HCT116 (cell line): Measurements from ENCODE around the gene LRRK2. TPM values are rescaled to one million over a fixed set of nuclear protein-coding genes. Genes with fewer than 3 reads are reported as not detected.

Experiments used
- ATAC-seq: fragments of 200-7000 bp; cut with Tn5 transposase; 2 replicates; pipeline ENCODE4 v1.9.1; 2020; ENCODE audit warnings: mild to moderate bottlenecking, moderate library complexity
- BruUV-seq: library from RNA; stranded (reverse); fragments of 400-500 nt; replicated peaks from 2 replicates; lab custom pipeline; 2021; lab: Mats Ljungman, UMichigan
- CTCF ChIA-PET: fragments of 300-600 bp; sonication (Branson Sonifier 250); formaldehyde crosslinking; loops from one replicate; lab custom pipeline; 2021; ENCODE audit warnings: antibody characterized with exemption; lab: Charles Lee
- POLR2A ChIA-PET: fragments of 300-600, 350-600 bp; sonication (Branson Sonifier 250); formaldehyde crosslinking; loops from one replicate; lab custom pipeline; 2021; ENCODE audit warnings: antibody characterized with exemption; lab: Charles Lee
- RAD21 ChIA-PET, 2 experiments: fragments of 300-600 bp; sonication (Branson Sonifier 250); formaldehyde crosslinking; loops; one replicate each; lab custom pipeline; 2023; ENCODE audit warnings: low total read pairs in 2 of 2; ENCODE audit not compliant: uncharacterized antibody in 2 of 2, unreplicated experiment in 2 of 2, low non-redundant PET in 1 of 2; lab: Charles Lee
- DNase-seq: peaks from one replicate; pipeline ENCODE4 v3.0.0-alpha.2; 2010; ENCODE audit warnings: low read depth, low spot score
- H2AFZ ChIP-seq: fragments of 200-600 bp; shearing (Covaris generic), sonication (generic); 2 replicates; pipeline ENCODE4 v1.6.1; 2017; ENCODE audit warnings: low read depth, mixed run types, mixed read lengths, antibody characterized with exemption, low read length; ENCODE audit not compliant: poor library complexity, severe bottlenecking
- H3K27ac ChIP-seq: 2 replicates; pipeline ENCODE4 v1.5.1; 2012; ENCODE audit warnings: low read depth, low read length
- H3K27me3 ChIP-seq: fragments of 200-600 bp; sonication (generic); 2 replicates; pipeline ENCODE4 v1.6.1; 2016; ENCODE audit warnings: mixed run types, low read length, mixed read lengths; ENCODE audit not compliant: insufficient read depth
- H3K36me3 ChIP-seq, 2 experiments: fragments of 200-500 bp in 1 of 2; fragments of 200-600 bp in 1 of 2; sonication (Bioruptor generic) in 1 of 2; sonication (generic) in 1 of 2; 2 replicates each; pipeline versions ENCODE4 v1.5.1 to v1.6.1; 2014 to 2016; ENCODE audit warnings: low read length in 2 of 2, inconsistent platforms in 1 of 2, mixed read lengths in 1 of 2, mixed run types in 1 of 2; ENCODE audit not compliant: insufficient read depth in 2 of 2, control insufficient read depth in 1 of 2
- H3K4me1 ChIP-seq, 2 experiments: fragments of 200-600 bp in 1 of 2; sonication (generic) in 1 of 2; 2 replicates each; pipeline versions ENCODE4 v1.5.1 to v1.6.1; 2012 to 2017; ENCODE audit warnings: low read length in 2 of 2, inconsistent platforms in 1 of 2, mild to moderate bottlenecking in 1 of 2, mixed read lengths in 1 of 2, mixed run types in 1 of 2, moderate library complexity in 1 of 2; ENCODE audit not compliant: insufficient read depth in 2 of 2, control insufficient read depth in 1 of 2
- H3K4me2 ChIP-seq: fragments of 200-600 bp; sonication (generic); 2 replicates; pipeline ENCODE4 v1.6.1; 2017; ENCODE audit warnings: mixed run types, low read length, mixed read lengths
- H3K4me3 ChIP-seq, 2 experiments: fragments of 200-600 bp in 1 of 2; sonication (generic) in 1 of 2; replicated peaks in 1 of 2; 2 replicates each; pipeline ENCODE4 v1.5.1; 2011 to 2016; ENCODE audit warnings: low read length in 2 of 2, control low read depth in 1 of 2, low read depth in 1 of 2, mild to moderate bottlenecking in 1 of 2, mixed read lengths in 1 of 2, mixed run types in 1 of 2
- H3K79me2 ChIP-seq: fragments of 200-600 bp; sonication (generic); 2 replicates; pipeline ENCODE4 v1.6.1; 2017; ENCODE audit warnings: mild to moderate bottlenecking, mixed run types, low read length, moderate library complexity, mixed read lengths; ENCODE audit not compliant: insufficient read depth
- H3K9ac ChIP-seq: fragments of 200-600 bp; sonication (generic); 2 replicates; pipeline ENCODE4 v1.6.1; 2016; ENCODE audit warnings: low read length, mixed read lengths
- H3K9me2 ChIP-seq: fragments of 200-600 bp; sonication (generic), shearing (Covaris generic); 2 replicates; pipeline ENCODE4 v1.6.1; 2017; ENCODE audit warnings: mixed run types, mild to moderate bottlenecking, moderate library complexity; ENCODE audit not compliant: insufficient read depth
- H3K9me3 ChIP-seq, 2 experiments: fragments of 200-500 bp in 1 of 2; fragments of 200-600 bp in 1 of 2; sonication (Bioruptor generic) in 1 of 2; sonication (generic) in 1 of 2; 2 replicates each; pipeline ENCODE4 v1.6.1; 2014 to 2017; ENCODE audit warnings: low read length in 2 of 2, mixed read lengths in 2 of 2, inconsistent platforms in 1 of 2, low read depth in 1 of 2, mild to moderate bottlenecking in 1 of 2, mixed run types in 1 of 2, moderate library complexity in 1 of 2; ENCODE audit not compliant: control insufficient read depth in 1 of 2, insufficient read depth in 1 of 2
- H4K20me1 ChIP-seq: fragments of 200-600 bp; sonication (generic), shearing (Covaris generic); 2 replicates; pipeline ENCODE4 v1.6.1; 2017; ENCODE audit warnings: mixed run types, mild to moderate bottlenecking, moderate library complexity; ENCODE audit not compliant: insufficient read depth
- MAX ChIP-seq: IDR thresholded peaks from 2 replicates; pipeline ENCODE4 v1.6.1; 2012
- intact Hi-C: fragments of 100-400 bp; cut with micrococcal nuclease; formaldehyde crosslinking; loops from 2 replicates; pipeline ENCODE4 v1.10.0; 2022
- total RNA-seq: library from RNA; stranded (reverse); gene quantifications from one replicate; pipeline ENCODE4 v1.2.1, GENCODE V29; 2021; ENCODE audit not compliant: unreplicated experiment

Gene LRRK2
- total RNA-seq, 1 experiment from 2014 or later: 0.20 TPM

- Histone ChIP-seq H3K79me2 (no peaks in the 10 kb centered on the region), H3K27ac (no peak overlapping the region), H3K4me3 (no peak overlapping the region), H3K9ac (no peak overlapping the region), H3K36me3 (no peaks in the 10 kb centered on the region), H4K20me1 (no peaks in the 10 kb centered on the region), H3K9me3 (no peaks in the 10 kb centered on the region), H3K9me2 (no peaks in the 10 kb centered on the region), H3K4me1 (no peaks in the 10 kb centered on the region), H2AFZ (no peak overlapping the region), H3K4me2 (no peak overlapping the region), H3K27me3 (no peaks in the 10 kb centered on the region)
- POLR2A ChIA-PET: no interaction called here
- DNase-seq (no peak), ATAC-seq (no peak)
- CTCF ChIA-PET: no interaction called here
- no peak for TF ChIP-seq MAX
- no TSS peak for BruUV-seq
- RAD21 ChIA-PET: no interaction called here
- intact Hi-C loops: no loop called here
Measured at GRCh38 chr12:40253936-40254335, 29.1 kb downstream of the LRRK2 start.

- Histone ChIP-seq H3K4me1 (no peaks in the 10 kb centered on the region), H3K79me2 (no peaks in the 10 kb centered on the region), H3K9ac (no peak overlapping the region), H3K9me2 (no peaks in the 10 kb centered on the region), H3K9me3 (no peaks in the 10 kb centered on the region), H3K4me3 (no peak overlapping the region), H3K36me3 (no peaks in the 10 kb centered on the region), H3K4me2 (no peak overlapping the region), H2AFZ (no peak overlapping the region), H4K20me1 (no peaks in the 10 kb centered on the region), H3K27me3 (no peaks in the 10 kb centered on the region), H3K27ac (no peak overlapping the region)
- POLR2A ChIA-PET: no interaction called here
- RAD21 ChIA-PET: no interaction called here
- no peak for DNase-seq
- TF ChIP-seq MAX: no peak
- intact Hi-C loops: no loop called here
- no TSS peak for BruUV-seq
- CTCF ChIA-PET: no interaction called here
- ATAC-seq: no peak
Measured at GRCh38 chr12:40254455-40255085, 29.8 kb downstream of the LRRK2 start.
